Left ventricle myocardium superior (tissue), 1 donor: Measurements from ENCODE around the gene CTH. TPM values are rescaled to one million over a fixed set of nuclear protein-coding genes. Genes with fewer than 3 reads are reported as not detected.
"Not testable (repeated sequence)": the region's sequence is repeated elsewhere in the genome, so short reads cannot be mapped to it uniquely, and the experiment has no call there.

Experiments used
- ATAC-seq: fragments of 200-7000 bp; cut with Tn5 transposase; one replicate; pipeline ENCODE4 v1.9.1; 2020; ENCODE audit warnings: mild to moderate bottlenecking, moderate library complexity
- DNase-seq: peaks from one replicate; pipeline ENCODE4 v3.0.0-alpha.2; 2020
- intact Hi-C: fragments of 100-400 bp; cut with micrococcal nuclease; formaldehyde crosslinking; loops from one replicate; pipeline ENCODE4 v1.11.0; 2022
- total RNA-seq: library from RNA; stranded (reverse); fragmentation: NEBNext Ultra II Directional; extraction: Animal tissue kit (Norgen Biotek cat#: 25700); gene quantifications from one replicate; pipeline ENCODE4 v1.2.1, GENCODE V29; 2021
- donor health status: DM: no; HTN: yes; CAD: no; lungs with severe emphysema.

CTH gene
- total RNA-seq, 1 donor from 2014 or later = 1.1 TPM

GRCh38 chr1:70403759-70404158 lies 7.3 kb upstream of the CTH start:
- DNase-seq (no peak), ATAC-seq (no peak)
- intact Hi-C loops = no loop called here

GRCh38 chr1:70405780-70406416 lies 5.2 kb upstream of the CTH start:
- ATAC-seq (no peak), DNase-seq (no peak)
- intact Hi-C loops = no loop called here

GRCh38 chr1:70409136-70409535 lies 1.9 kb upstream of the CTH start:
- intact Hi-C loops = no loop called here
- no peak for DNase-seq
- no peak for ATAC-seq

DNA sequence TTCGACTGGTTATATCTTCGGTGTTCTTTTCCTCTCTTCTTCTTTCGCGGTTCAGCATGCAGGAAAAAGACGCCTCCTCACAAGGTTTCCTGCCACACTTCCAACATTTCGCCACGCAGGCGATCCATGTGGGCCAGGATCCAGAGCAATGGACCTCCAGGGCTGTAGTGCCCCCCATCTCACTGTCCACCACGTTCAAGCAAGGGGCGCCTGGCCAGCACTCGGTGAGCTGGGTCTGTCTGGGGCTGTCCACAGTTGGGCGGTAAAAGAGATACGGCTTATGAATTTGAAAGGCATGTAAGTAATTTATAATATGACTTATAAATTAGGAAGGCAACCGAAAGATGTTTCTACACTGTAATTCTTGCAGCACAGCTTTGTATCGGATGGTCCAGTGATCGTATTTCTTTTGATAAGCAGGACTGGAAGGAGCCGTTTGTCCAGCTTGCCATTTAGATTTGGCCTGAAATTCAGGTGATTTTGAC lies 334 bp downstream of the CTH start:
- peak; percentile 50 for ATAC-seq
- intact Hi-C loops = no loop called here
- DNase-seq = no peak

GRCh38 chr1:70415882-70416281 lies 4.8 kb downstream of the CTH start:
- DNase-seq = no peak
- ATAC-seq = no peak
- intact Hi-C loops = no loop called here

DNA sequence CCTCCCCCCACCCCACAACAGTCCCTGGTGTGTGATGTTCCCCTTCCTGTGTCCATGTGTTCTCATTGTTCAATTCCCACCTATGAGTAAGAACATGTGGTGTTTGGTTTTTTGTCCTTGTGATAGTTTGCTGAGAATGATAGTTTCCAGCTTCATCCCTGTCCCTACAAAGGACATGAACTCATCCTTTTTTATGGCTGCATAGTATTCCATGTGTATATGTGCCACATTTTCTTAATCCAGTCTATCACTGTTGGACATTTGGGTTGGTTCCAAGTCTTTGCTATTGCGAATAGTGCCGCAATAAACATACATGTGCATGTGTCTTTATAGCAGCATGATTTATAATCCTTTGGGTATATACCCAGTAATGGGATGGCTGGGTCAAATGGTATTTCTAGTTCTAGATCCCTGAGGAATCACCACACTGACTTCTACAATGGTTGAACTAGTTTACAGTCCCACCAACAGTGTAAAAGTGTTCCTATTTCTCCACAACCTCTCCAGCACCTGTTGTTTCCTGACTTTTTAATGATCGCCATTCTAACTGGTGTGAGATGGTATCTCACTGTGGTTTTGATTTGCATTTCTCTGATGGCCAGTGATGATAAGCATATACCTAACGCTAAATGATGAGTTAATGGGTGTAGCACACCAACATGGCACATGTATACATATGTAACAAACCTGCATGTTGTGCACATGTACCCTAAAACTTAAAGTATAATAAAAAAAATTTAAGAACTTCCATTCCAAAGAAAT lies 8.1 kb downstream of the CTH start:
- DNase-seq, intact Hi-C loops, ATAC-seq: not testable (repeated sequence)

GRCh38 chr1:70420320-70420719 lies 9.3 kb downstream of the CTH start:
- intact Hi-C loops = no loop called here
- ATAC-seq = no peak
- no peak for DNase-seq

- no peak for DNase-seq
- intact Hi-C loops = no loop called here
- no peak for ATAC-seq
These were observed 15.4 kb downstream of the CTH start for GRCh38 chr1:70426154-70427131.

- ATAC-seq = no peak
- intact Hi-C loops = no loop called here
- no peak for DNase-seq
These were observed 16.9 kb downstream of the CTH start for GRCh38 chr1:70427976-70428375.

DNA sequence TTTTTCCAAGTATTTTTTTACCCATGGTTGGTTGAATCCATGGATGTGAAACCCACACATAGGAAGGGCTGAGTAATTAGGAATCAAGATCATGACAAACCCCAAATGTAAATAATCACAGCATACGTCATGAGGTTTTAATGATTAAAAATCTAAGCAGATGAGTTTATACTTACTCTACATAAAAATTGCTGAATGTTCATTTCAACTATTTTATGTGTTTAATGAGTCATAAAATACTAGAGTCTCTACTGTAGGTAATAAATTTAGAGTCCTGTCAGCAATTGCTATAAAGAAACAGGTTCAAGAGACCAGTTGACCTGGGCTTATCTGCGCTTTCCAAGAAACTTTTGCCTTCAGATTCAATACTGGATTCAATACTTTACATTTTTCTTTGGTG lies 18.2 kb downstream of the CTH start:
- no peak for ATAC-seq
- intact Hi-C loops = no loop called here
- DNase-seq = no peak

DNA sequence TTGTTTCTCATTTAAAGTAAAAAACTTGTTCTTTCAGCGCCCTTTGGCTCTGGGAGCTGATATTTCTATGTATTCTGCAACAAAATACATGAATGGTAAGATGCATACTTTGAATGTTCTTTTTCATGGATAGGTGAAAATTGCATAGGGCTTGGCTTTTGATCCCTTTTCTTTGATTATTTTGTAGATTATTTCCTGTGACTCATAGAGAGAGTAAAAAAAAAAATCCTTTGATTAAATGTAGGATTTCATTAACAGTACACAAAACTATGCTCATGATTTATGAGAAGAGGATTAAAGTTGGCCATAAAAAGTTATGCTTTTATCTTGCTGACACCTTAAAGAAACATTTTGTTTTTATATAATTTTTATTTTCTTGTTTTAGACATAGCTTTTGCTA lies 18.7 kb downstream of the CTH start:
- no peak for DNase-seq
- no peak for ATAC-seq
- intact Hi-C loops = no loop called here

DNA sequence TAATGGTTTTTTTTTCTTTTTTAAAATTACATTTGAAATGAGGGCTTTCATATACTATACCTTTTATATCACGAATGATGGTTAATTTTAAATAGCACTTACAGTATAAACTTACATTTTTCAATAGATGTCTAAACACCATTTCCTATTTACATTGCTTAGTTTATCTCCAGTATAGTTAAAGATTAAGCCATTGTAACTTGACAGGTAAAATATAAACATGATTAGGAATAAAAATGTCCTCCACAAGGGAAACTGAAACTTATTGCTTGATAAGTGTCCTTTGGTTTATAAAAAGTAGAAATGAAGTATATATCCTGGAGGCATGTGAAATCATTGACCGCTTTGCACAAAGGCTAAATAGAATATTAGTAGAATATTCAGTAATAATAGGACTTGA lies 20.2 kb downstream of the CTH start:
- no peak for DNase-seq

DNA sequence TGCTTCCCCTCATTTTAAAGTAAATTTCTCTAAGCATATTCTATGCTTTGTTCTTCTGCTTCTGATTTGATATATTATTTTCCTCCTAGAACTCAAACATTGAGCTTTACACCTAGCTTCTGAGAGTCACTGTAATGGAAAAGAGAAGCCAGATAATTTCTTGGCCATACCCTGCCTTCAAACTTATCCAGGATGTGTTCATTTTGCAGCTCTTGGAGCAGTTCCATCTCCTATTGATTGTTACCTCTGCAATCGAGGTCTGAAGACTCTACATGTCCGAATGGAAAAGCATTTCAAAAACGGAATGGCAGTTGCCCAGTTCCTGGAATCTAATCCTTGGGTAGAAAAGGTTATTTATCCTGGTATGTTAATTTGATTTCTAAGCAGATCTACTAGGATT lies 20.8 kb downstream of the CTH start:
- ATAC-seq (no peak), DNase-seq (no peak)
- intact Hi-C loops = no loop called here

More for the DNA sequence above, 20.2 kb downstream of the CTH start:
- intact Hi-C loops = no loop called here
- ATAC-seq = no peak

DNA sequence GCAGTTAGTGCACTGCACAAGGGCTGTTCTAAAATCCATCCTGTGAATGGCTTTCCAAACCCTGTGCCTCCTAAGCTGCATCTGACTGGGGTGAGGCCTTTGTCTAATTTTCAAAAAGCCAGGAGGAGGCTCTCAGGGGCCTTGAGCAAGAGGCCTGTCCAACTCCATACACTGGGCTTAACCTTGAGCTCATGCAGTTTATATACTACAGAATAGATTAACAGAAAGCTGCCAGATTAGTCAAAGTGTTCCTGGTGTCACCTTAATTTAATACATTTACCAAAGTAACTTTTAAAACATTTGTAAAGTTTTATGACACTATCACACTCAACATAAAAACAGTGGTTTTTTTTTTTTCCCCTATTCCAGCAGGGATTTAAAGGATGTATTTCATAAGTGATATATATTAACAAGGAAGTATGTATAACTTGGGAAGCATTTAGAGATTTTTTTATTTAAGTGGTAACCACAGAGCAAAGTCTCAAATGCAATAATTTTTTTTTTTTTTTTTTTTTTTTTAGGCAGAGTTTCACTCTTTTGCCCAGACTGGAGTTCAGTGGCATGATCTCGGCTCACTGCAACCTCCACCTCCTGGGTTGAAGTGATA lies 23.3 kb downstream of the CTH start:
- intact Hi-C loops = no loop called here
- no peak for ATAC-seq
- no peak for DNase-seq

- DNase-seq = no peak
- intact Hi-C loops = no loop called here
- ATAC-seq = no peak
These were observed 25.7 kb downstream of the CTH start for GRCh38 chr1:70436622-70437251.

GRCh38 chr1:70438529-70438928 lies 27.5 kb downstream of the CTH start:
- DNase-seq (no peak), ATAC-seq (no peak)
- intact Hi-C loops = no loop called here

- intact Hi-C loops = no loop called here
- DNase-seq (no peak), ATAC-seq (no peak)
These were observed 29.7 kb downstream of the CTH start for GRCh38 chr1:70440642-70441391.

DNA sequence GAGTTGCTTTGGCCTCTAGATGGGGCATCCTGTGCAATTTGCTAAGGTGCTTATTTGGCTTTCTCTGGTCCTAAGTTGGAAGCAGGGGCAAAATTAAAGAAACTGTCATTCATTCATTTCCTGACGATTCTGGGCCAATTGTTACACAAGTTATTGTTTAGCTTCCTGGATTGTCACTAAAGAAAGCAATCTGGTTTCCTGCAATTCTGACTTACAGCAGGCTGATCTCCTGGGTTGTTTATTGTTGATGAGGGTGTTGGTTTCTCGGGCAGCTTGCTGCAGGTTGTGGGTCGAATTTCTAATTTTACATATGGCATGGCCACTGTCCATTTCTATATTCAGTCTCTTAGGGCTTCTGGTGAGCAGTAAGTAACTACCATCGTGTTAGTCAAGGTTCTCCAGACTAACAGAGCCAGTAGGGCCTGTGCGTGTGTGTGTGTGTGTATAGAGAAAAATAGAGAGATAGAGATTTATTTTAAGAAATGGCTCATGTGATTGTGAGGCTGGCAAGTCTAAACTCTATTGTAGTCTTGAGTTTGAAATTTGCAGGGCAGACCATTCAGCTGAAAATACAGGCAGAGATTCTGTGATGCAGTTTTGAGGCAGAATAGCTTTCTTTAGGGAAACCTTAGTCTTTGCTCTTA lies 30.4 kb downstream of the CTH start:
- intact Hi-C loops = no loop called here
- DNase-seq = no peak
- peak; percentile 65 for ATAC-seq
